Neural progenitor cell (in vitro differentiated cells): ENCODE data around the gene LIPG. TPM values are rescaled to one million over a fixed set of nuclear protein-coding genes. Genes with fewer than 3 reads are reported as not detected.
A peak's percentile ranks its signal among the peaks of the same experiment; 100 is the strongest.

Source experiments
- DNase-seq: peaks from one replicate; pipeline ENCODE4 v3.0.0-alpha.2; 2016; ENCODE audit warnings: low spot score
- H2AFZ ChIP-seq: fragments of 200-600 bp; sonication (generic); replicated peaks from 2 replicates; pipeline ENCODE4 v1.6.1; 2016; ENCODE audit warnings: antibody characterized with exemption
- H3F3A ChIP-seq: fragments of 200-600 bp; sonication (generic); 2 replicates; pipeline ENCODE4 v1.6.1; 2016; ENCODE audit warnings: antibody characterized with exemption, low read depth
- H3K27ac ChIP-seq: fragments of 200-600 bp; sonication (generic); 2 replicates; pipeline ENCODE4 v1.5.1; 2016; ENCODE audit warnings: mild to moderate bottlenecking
- H3K27me3 ChIP-seq: fragments of 200-600 bp; sonication (generic); 2 replicates; pipeline ENCODE4 v1.6.1; 2016; ENCODE audit warnings: mild to moderate bottlenecking, moderate library complexity
- H3K36me3 ChIP-seq: fragments of 200-600 bp; sonication (generic); 2 replicates; pipeline ENCODE4 v1.5.1; 2016
- H3K4me1 ChIP-seq: fragments of 200-600 bp; sonication (generic); 2 replicates; pipeline ENCODE4 v1.6.1; 2016; ENCODE audit warnings: mixed run types
- H3K4me2 ChIP-seq: fragments of 200-600 bp; sonication (generic); 2 replicates; pipeline ENCODE4 v1.6.1; 2016
- H3K4me3 ChIP-seq: fragments of 200-600 bp; sonication (generic); 2 replicates; pipeline ENCODE4 v1.5.1; 2016
- H3K79me2 ChIP-seq: fragments of 200-600 bp; sonication (generic); 2 replicates; pipeline ENCODE4 v1.6.1; 2016; ENCODE audit warnings: low read depth
- H3K9ac ChIP-seq: fragments of 200-600 bp; sonication (generic); 2 replicates; pipeline ENCODE4 v1.6.1; 2016
- H3K9me3 ChIP-seq: fragments of 200-600 bp; sonication (generic); 2 replicates; pipeline ENCODE4 v1.5.1; 2016; ENCODE audit warnings: low read depth
- H4K20me1 ChIP-seq: fragments of 200-600 bp; sonication (generic); 2 replicates; pipeline ENCODE4 v1.6.1; 2016; ENCODE audit warnings: low read depth
- H3K27ac Mint-ChIP-seq: 3 replicates; pipeline ENCODE4 v1.8.0; 2021; ENCODE audit warnings: mixed read lengths
- H3K27me3 Mint-ChIP-seq: 2 replicates; pipeline ENCODE4 v1.8.0; 2022; ENCODE audit warnings: low read depth, mild to moderate bottlenecking, inconsistent platforms, moderate library complexity, mixed read lengths; ENCODE audit not compliant: insufficient read depth
- H3K36me3 Mint-ChIP-seq: 3 replicates; pipeline ENCODE4 v1.8.0; 2021; ENCODE audit warnings: mixed read lengths
- H3K4me1 Mint-ChIP-seq: 3 replicates; pipeline ENCODE4 v1.8.0; 2021; ENCODE audit warnings: mixed read lengths
- H3K4me3 Mint-ChIP-seq: 3 replicates; pipeline ENCODE4 v1.8.0; 2021; ENCODE audit warnings: mild to moderate bottlenecking, moderate library complexity, mixed read lengths
- H3K9me3 Mint-ChIP-seq: 3 replicates; pipeline ENCODE4 v1.8.0; 2020; ENCODE audit warnings: mixed read lengths
- EZH2 ChIP-seq: fragments of 200-600 bp; sonication (generic); IDR thresholded peaks from 2 replicates; pipeline ENCODE4 v1.6.1; 2017; ENCODE audit warnings: antibody characterized with exemption, mild to moderate bottlenecking, moderate library complexity
- EZH2phosphoT487 ChIP-seq: fragments of 200-600 bp; sonication (generic); IDR thresholded peaks from 2 replicates; pipeline ENCODE4 v1.6.1; 2017; ENCODE audit warnings: antibody characterized with exemption
- total RNA-seq: library from RNA; depleted of rRNA; stranded (reverse); fragments of >200 nt; gene quantifications from 2 replicates; pipeline ENCODE4 v1.2.3, GENCODE V29; 2015; ENCODE audit warnings: low replicate concordance
- TF ChIP-seq, protein P1 (sequence below): fragments of 200-600 bp; sonication (generic); IDR thresholded peaks from 2 replicates; pipeline ENCODE4 v1.5.1; 2017; ENCODE audit warnings: antibody characterized with exemption, mild to moderate bottlenecking

The LIPG gene
- total RNA-seq, 1 donor from 2014 or later = 3.7 TPM

DNA sequence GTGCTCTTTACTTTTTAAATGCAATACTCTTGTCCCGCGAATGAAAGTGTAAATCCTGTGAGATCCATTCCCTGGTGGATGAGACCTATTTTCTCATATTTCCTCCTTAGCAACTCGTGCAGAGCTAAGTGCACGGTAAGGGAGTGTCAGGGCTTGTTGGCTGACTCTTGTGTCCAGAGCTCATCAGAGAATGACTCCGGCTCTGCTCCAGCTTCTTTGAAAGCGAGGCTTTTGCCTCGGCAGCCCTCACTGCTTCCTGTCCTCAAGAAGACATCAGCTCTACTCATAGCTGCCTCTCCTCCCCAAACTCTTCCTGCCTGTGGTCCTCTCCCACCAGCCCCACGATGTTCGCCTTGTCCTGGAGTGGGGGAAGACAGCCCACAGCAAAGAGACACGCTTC lies 70.7 kb downstream of the LIPG start:
- H3K9me3 Mint-ChIP-seq = peaks cover 5% of the 10 kb centered on the region
- no peaks in the 10 kb centered on the region for H3F3A ChIP-seq
- H3K27ac Mint-ChIP-seq = peak overlapping the region; percentile 44
- peaks cover 18% of the 10 kb centered on the region for H3K27me3 Mint-ChIP-seq
- H3K27me3 ChIP-seq = no peaks in the 10 kb centered on the region
- no peaks in the 10 kb centered on the region for H3K79me2 ChIP-seq
- no peaks in the 10 kb centered on the region for H3K36me3 Mint-ChIP-seq
- no peak overlapping the region for H3K4me3 ChIP-seq
- no peaks in the 10 kb centered on the region for H3K4me1 ChIP-seq
- H3K4me1 Mint-ChIP-seq = peaks cover 35% of the 10 kb centered on the region
- no peak overlapping the region for H3K4me3 Mint-ChIP-seq
- H4K20me1 ChIP-seq = no peaks in the 10 kb centered on the region
- no peak overlapping the region for H3K4me2 ChIP-seq
- no peak overlapping the region for H3K27ac ChIP-seq
- TF ChIP-seq EZH2phosphoT487 (no peak), EZH2 (no peak)
- TF ChIP-seq, protein P1, sequence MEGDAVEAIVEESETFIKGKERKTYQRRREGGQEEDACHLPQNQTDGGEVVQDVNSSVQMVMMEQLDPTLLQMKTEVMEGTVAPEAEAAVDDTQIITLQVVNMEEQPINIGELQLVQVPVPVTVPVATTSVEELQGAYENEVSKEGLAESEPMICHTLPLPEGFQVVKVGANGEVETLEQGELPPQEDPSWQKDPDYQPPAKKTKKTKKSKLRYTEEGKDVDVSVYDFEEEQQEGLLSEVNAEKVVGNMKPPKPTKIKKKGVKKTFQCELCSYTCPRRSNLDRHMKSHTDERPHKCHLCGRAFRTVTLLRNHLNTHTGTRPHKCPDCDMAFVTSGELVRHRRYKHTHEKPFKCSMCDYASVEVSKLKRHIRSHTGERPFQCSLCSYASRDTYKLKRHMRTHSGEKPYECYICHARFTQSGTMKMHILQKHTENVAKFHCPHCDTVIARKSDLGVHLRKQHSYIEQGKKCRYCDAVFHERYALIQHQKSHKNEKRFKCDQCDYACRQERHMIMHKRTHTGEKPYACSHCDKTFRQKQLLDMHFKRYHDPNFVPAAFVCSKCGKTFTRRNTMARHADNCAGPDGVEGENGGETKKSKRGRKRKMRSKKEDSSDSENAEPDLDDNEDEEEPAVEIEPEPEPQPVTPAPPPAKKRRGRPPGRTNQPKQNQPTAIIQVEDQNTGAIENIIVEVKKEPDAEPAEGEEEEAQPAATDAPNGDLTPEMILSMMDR = no peak
- no peaks in the 10 kb centered on the region for H3K9me3 ChIP-seq
- no peak for DNase-seq
- no peak overlapping the region for H2AFZ ChIP-seq
- H3K36me3 ChIP-seq = no peaks in the 10 kb centered on the region
- no peak overlapping the region for H3K9ac ChIP-seq

DNA sequence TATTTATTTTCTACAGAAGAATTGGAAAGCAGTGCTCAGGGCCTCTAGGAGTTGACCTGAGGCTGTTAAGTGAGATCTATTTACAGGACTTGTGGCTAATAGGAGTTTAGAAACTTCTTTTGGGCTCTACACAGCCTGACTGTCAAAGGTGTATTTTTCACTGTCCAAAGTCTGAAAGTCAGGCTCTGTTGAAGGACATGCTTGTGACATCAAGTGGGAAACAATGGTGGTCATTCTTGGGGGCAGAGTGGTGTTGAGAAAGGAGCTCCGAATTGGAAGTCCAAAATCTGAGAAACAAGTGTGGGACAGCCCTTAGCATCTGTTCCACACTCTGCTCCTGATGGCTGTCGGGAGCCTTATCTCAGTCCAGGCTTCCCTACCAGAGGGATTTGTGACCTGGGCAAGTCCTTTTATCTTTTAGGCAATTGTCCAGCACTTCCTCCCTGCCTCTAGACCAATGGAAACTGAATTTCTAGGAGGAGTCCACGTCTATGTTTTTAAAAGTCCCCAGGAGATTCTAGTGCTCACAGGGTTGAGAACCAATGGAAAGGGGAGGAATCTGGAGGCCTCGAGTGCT lies 76.4 kb downstream of the LIPG start:
- Mint-ChIP-seq H3K9me3 (peaks cover 8% of the 10 kb centered on the region), H3K27ac (no peak overlapping the region), H3K4me3 (no peak overlapping the region), H3K36me3 (no peaks in the 10 kb centered on the region), H3K27me3 (peaks cover 2% of the 10 kb centered on the region), H3K4me1 (peaks cover 7% of the 10 kb centered on the region)
- no peaks in the 10 kb centered on the region for H3K4me1 ChIP-seq
- no peaks in the 10 kb centered on the region for H3K9me3 ChIP-seq
- H3K27ac ChIP-seq = no peak overlapping the region
- H3K27me3 ChIP-seq = no peaks in the 10 kb centered on the region
- H3K4me2 ChIP-seq = no peak overlapping the region
- H4K20me1 ChIP-seq = no peaks in the 10 kb centered on the region
- no peak overlapping the region for H2AFZ ChIP-seq
- no peak overlapping the region for H3K9ac ChIP-seq
- H3K4me3 ChIP-seq = no peak overlapping the region
- H3K36me3 ChIP-seq = no peaks in the 10 kb centered on the region
- no peak for TF ChIP-seq EZH2
- TF ChIP-seq, protein P1 = no peak
- TF ChIP-seq EZH2phosphoT487 = no peak
- DNase-seq = no peak
- no peaks in the 10 kb centered on the region for H3K79me2 ChIP-seq
- no peaks in the 10 kb centered on the region for H3F3A ChIP-seq

DNA sequence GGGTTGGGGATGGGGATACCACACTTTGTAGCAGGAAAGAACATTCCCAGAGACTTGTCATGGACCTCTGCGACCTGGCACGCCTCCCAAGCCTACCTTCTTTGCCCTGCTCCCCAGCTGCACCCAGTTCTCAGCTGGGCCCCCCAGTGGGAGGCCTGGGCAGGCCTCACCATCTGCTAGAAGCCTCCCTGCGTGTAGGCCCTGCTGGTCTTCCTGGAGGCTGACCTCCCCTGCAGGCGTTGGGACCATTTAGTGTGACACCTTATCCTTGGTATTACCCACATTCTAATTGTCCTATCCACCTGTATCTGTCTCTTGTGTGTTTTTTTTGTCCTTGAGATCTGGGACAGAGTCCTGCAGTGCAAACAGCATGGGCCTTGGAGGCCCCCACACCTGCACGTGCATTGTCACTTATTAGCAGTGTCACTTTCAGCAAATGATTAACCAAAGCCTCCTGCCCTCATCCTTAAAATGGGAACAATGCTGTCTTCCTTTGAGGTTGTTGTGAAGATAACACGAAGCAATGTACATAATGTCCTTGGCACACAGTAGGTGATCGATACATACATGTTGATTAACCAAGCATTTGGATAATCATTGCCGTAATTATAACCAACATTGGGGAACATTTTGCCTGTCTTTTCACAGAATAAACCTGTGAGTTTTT lies 77.2 kb downstream of the LIPG start:
- H3K36me3 Mint-ChIP-seq = no peaks in the 10 kb centered on the region
- no peak for DNase-seq
- no peak overlapping the region for H3K4me3 Mint-ChIP-seq

More for the DNA sequence above, 77.2 kb downstream of the LIPG start:
- Histone ChIP-seq H3K4me2 (no peak overlapping the region), H3F3A (no peaks in the 10 kb centered on the region), H3K4me3 (no peak overlapping the region), H3K27ac (no peak overlapping the region), H4K20me1 (no peaks in the 10 kb centered on the region), H3K9ac (no peak overlapping the region), H3K79me2 (no peaks in the 10 kb centered on the region), H3K9me3 (no peaks in the 10 kb centered on the region), H3K4me1 (no peaks in the 10 kb centered on the region), H3K27me3 (no peaks in the 10 kb centered on the region), H3K36me3 (no peaks in the 10 kb centered on the region), H2AFZ (no peak overlapping the region)
- peaks cover 6% of the 10 kb centered on the region for H3K27me3 Mint-ChIP-seq
- peaks cover 8% of the 10 kb centered on the region for H3K9me3 Mint-ChIP-seq
- H3K4me1 Mint-ChIP-seq = peaks cover 7% of the 10 kb centered on the region
- no peak for TF ChIP-seq EZH2phosphoT487
- TF ChIP-seq, protein P1 = no peak
- no peak for TF ChIP-seq EZH2
- H3K27ac Mint-ChIP-seq = no peak overlapping the region
